Measurements from ENCODE around the gene MRE11. TPM values are rescaled to one million over a fixed set of nuclear protein-coding genes. Genes with fewer than 3 reads are reported as not detected.

The MRE11 gene
- total RNA-seq, 1 experiment from 2014 or later: 40.7 TPM

DNA sequence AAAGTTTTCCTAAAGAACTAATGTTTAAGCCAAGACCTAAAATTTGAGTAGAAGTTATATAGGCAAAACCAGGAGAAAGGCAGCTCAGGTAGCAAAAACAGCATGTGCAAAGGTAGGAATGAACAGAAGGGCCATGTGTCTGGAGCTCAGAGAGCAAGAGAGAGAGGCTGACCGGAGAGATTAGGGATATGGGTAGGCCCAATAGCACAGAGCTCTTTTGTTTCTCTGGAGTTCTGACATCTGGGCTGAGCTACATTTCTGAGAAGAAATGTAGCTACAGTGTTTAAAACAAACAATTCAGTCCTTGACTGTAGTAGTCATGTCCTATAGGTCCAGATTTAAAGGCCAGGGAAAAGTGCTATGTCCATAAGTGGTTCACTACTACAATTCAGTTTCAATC, 23.1 kb upstream of the MRE11 start:
- H3K14ac ChIP-seq (ENCODE audit: insufficient read depth, low read length): no peak overlapping the region
- Mint-ChIP-seq H3K4me1 (peaks cover 6 to 9% of the 10 kb centered on the region in 2 experiments; a peak in 3 of 4 replicates), H3K27ac (no peak overlapping the region), H3K4me3 (no peak overlapping the region), H3K36me3 (ENCODE audit: insufficient read depth in 1 of 3, low read depth in 3 of 3) (no peaks in the 10 kb centered on the region), H3K9me3 (no peaks in the 10 kb centered on the region; a peak in 1 of 5 replicates), H3K27me3 (ENCODE audit: low read depth) (peaks cover 47% of the 10 kb centered on the region)
- H2BK120ac ChIP-seq (ENCODE audit: low read depth, low read length, poor library complexity, severe bottlenecking): no peak overlapping the region
- H3K9me3 ChIP-seq (ENCODE audit: control insufficient read depth, low read depth, low read length): no peaks in the 10 kb centered on the region
- no peaks in the 10 kb centered on the region; the same call in 1 of the 2 replicates for H3K27me3 ChIP-seq (ENCODE audit: insufficient read depth, low read length)
- H3K27ac ChIP-seq (ENCODE audit: insufficient read length, low read depth, low read length): no peak overlapping the region
- TF ChIP-seq, protein P1, sequence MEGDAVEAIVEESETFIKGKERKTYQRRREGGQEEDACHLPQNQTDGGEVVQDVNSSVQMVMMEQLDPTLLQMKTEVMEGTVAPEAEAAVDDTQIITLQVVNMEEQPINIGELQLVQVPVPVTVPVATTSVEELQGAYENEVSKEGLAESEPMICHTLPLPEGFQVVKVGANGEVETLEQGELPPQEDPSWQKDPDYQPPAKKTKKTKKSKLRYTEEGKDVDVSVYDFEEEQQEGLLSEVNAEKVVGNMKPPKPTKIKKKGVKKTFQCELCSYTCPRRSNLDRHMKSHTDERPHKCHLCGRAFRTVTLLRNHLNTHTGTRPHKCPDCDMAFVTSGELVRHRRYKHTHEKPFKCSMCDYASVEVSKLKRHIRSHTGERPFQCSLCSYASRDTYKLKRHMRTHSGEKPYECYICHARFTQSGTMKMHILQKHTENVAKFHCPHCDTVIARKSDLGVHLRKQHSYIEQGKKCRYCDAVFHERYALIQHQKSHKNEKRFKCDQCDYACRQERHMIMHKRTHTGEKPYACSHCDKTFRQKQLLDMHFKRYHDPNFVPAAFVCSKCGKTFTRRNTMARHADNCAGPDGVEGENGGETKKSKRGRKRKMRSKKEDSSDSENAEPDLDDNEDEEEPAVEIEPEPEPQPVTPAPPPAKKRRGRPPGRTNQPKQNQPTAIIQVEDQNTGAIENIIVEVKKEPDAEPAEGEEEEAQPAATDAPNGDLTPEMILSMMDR (conservative IDR thresholded peaks at IDR 0.05): no peak
- peaks cover 2% of the 10 kb centered on the region; the same call in 1 of the 2 replicates for H3K4me1 ChIP-seq (ENCODE audit: insufficient read depth, low read length)
- no peak overlapping the region for H2AFZ ChIP-seq (ENCODE audit: low read length)
- no CpG with 5 or more reads among the region's 1 CpG for WGBS (ENCODE audit: extremely low coverage, insufficient read length, low lambda C conversion rate)
- H4K91ac ChIP-seq (ENCODE audit: insufficient read length, low read depth, low read length): no peak overlapping the region
- no peak overlapping the region for H3K56ac ChIP-seq (ENCODE audit: insufficient read length, low read depth, low read length)
- H3K4me2 ChIP-seq (ENCODE audit: insufficient read depth, insufficient read length, low read length): no peak overlapping the region
- H2AK5ac ChIP-seq (ENCODE audit: insufficient read length, low read length): no peak overlapping the region
- DNase-seq: no peak
- H3K23ac ChIP-seq (ENCODE audit: insufficient read length, low read depth, low read length): no peak overlapping the region
- no peaks in the 10 kb centered on the region for H4K20me1 ChIP-seq (ENCODE audit: control insufficient read depth, insufficient read depth, insufficient read length)
- H4K8ac ChIP-seq (replicated peaks; ENCODE audit: insufficient read length, low read depth, low read length): no peak overlapping the region
- no peak overlapping the region for H2BK15ac ChIP-seq (ENCODE audit: low read depth, low read length)
- no peaks in the 10 kb centered on the region for H3K79me1 ChIP-seq (ENCODE audit: insufficient read depth, low read depth, low read length, poor library complexity, severe bottlenecking)
- no peak overlapping the region for H2BK12ac ChIP-seq (ENCODE audit: insufficient read length, low read depth, low read length)
- no peak overlapping the region for H3K9ac ChIP-seq (ENCODE audit: extremely low read depth, insufficient read length, low read length)
- peaks cover 10% of the 10 kb centered on the region for H3K23me2 ChIP-seq (ENCODE audit: insufficient read length, low read depth, low read length, poor library complexity, severe bottlenecking)
- no peak overlapping the region for H3T11ph ChIP-seq (ENCODE audit: low read length)
- H3K79me2 ChIP-seq (ENCODE audit: insufficient read depth, low read length): peaks cover 1% of the 10 kb centered on the region; the same call in 1 of the 2 replicates
- no peak overlapping the region for H2BK5ac ChIP-seq (ENCODE audit: insufficient read length, low read length)
- no peak overlapping the region for H3K4ac ChIP-seq (ENCODE audit: low read depth, low read length)
- H2BK20ac ChIP-seq (ENCODE audit: low read depth, low read length, poor library complexity, severe bottlenecking): no peak overlapping the region
- H4K5ac ChIP-seq (ENCODE audit: insufficient read length, low read depth, low read length): no peak overlapping the region
- no peak overlapping the region for H3K18ac ChIP-seq (ENCODE audit: insufficient read length, low read depth, low read length)

Measured in H9 (cell line).